GM12864 (cell line): ENCODE data around the gene GPC5.

Experiments
- DNase-seq: peaks from one replicate; pipeline ENCODE4 v3.0.0-alpha.2; 2011; ENCODE audit warnings: low read depth
- H3K4me3 ChIP-seq: 2 replicates; pipeline ENCODE4 v1.5.1; 2011; ENCODE audit warnings: mild to moderate bottlenecking, low read depth, low read length, control low read depth
- TF ChIP-seq, protein P1 (sequence below): IDR thresholded peaks from 2 replicates; pipeline ENCODE4 v1.5.1; 2011; ENCODE audit warnings: low read depth, mild to moderate bottlenecking, moderate library complexity, low read length, control low read depth, inconsistent platforms; ENCODE audit errors: missing control alignments

GPC5 gene

DNA sequence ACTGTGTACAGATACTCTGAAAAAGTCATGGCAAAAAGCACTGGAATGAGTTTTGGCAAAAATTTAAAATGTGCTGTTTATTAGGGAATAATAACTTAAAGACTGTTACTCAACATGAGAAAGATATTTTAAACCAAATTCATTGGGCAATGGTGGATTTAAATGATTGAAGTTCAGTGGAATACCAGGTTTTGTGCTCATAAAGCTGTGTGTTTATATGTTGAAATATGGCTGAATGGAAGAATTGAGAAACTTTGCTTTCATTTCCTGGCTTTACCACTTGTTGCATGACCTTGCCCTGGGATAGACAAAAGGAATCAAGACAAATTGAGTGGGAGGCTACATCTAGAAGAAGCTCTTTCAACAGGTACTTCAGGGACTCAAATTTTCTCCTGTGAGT is 246.4 kb downstream of the GPC5 start:
- TF ChIP-seq, protein P1, sequence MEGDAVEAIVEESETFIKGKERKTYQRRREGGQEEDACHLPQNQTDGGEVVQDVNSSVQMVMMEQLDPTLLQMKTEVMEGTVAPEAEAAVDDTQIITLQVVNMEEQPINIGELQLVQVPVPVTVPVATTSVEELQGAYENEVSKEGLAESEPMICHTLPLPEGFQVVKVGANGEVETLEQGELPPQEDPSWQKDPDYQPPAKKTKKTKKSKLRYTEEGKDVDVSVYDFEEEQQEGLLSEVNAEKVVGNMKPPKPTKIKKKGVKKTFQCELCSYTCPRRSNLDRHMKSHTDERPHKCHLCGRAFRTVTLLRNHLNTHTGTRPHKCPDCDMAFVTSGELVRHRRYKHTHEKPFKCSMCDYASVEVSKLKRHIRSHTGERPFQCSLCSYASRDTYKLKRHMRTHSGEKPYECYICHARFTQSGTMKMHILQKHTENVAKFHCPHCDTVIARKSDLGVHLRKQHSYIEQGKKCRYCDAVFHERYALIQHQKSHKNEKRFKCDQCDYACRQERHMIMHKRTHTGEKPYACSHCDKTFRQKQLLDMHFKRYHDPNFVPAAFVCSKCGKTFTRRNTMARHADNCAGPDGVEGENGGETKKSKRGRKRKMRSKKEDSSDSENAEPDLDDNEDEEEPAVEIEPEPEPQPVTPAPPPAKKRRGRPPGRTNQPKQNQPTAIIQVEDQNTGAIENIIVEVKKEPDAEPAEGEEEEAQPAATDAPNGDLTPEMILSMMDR, result no peak
- no peak for DNase-seq
- H3K4me3 ChIP-seq, result no peak overlapping the region

DNA sequence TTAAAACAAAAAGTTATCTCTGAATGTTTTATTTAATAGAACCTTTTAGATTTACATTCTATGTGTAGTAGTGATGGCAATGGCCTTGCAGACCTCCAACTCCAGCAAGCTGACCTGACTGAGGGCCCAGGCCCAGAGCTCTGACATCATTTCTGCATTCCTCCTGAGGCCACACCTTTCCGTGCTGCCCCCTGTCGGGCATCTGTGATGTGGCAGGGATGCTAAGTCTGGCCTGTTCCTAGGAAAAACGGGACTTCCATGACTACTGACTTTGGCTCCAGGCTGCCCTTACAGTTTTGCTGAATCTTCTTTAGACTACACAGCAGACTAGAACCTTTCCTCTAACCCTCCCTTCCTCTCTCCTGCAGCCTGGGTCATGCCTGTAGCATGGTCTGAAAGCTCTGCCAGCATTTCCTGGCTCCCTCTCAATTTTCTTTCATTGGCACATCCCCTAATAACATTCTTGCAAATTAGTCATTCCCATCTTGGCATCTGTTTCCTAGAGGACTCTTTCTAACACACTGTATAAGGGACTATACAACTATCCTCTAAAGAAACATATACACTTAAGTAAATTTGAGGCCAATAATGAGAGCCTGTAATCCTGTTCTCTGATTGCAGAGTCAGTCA is 249.1 kb downstream of the GPC5 start:
- H3K4me3 ChIP-seq, result no peak overlapping the region
- DNase-seq, result no peak
- TF ChIP-seq, protein P1, result peak; percentile 68

DNA sequence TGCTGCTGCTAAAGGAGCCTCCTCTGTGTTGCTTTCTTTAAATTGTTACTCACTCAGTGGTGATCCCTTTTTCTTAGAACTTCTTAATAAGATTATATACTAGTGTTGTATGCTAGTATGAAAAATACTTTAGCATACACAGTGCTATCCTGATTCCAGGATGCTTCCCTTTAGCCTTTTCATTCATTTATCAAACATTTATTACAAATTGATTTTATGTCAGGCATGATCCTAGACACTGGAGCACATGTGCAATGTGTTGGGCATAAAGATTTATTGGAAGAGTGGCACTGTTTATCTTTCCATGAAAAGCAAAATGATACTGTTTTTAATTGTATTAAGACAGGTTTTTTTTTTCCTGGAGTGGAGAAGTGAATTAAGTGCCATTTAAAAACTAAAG is 249.6 kb downstream of the GPC5 start:
- TF ChIP-seq, protein P1, result no peak
- no peak for DNase-seq
- no peak overlapping the region for H3K4me3 ChIP-seq

DNA sequence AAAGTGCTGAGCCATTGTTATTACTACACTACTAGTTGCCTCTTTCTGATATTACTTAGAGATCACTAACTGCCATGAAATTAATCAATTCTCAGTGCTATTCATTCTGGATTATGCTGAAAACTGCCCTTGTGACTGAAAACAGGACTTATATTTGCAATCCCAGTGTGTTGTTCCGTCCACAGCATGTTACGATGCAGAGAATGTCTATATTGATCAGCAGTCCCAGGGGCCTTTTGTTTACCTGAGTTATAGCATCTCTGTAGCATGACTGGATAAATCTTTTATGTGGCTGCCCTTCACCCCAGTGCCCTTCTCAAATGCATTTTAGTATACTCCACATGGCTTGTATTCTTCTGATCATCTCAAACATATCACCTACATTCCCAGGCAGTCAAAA is 251.0 kb downstream of the GPC5 start:
- no peak for DNase-seq
- TF ChIP-seq, protein P1, result no peak
- H3K4me3 ChIP-seq, result no peak overlapping the region

DNA sequence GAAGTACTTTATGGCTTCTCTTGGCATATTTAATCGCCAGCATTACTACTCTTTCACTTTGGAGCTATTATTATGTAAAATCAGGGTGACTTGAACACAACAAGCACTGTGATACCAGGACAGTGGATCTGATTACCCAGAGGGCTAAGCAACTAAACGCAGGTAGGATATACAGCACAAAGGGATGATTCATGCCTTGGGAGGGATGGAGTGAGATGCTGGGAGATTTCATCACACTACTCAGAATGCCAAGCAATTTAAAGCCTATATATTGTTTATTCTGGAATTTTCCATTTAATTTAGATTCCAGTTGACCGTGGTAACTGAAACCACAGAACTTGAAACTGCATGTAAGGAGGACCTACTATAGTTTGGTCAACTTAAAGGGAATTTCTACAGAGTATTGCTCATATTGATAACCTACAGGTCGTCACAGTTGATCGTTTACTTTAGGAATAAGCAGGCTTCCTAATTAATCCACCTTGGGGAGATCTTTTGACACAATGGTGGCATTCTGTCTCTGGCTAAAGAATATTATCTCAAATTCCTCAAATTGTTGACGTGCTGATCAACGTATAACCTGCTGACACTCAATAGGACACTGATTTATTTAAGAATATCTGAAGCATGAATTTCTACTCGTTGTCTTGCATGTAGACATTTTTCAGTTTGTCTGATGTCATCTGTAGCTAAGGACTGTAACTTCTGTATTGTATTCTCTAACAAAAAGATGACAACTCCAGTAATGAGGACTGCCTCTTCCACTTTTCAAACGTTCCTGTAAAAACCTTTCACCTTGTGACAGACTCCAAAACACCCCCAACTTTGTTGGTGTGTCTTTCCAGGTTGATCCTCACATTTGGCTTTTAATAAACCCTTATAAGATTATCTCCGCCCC is 254.2 kb downstream of the GPC5 start:
- DNase-seq, result no peak
- TF ChIP-seq, protein P1, result no peak
- H3K4me3 ChIP-seq, result no peak overlapping the region

DNA sequence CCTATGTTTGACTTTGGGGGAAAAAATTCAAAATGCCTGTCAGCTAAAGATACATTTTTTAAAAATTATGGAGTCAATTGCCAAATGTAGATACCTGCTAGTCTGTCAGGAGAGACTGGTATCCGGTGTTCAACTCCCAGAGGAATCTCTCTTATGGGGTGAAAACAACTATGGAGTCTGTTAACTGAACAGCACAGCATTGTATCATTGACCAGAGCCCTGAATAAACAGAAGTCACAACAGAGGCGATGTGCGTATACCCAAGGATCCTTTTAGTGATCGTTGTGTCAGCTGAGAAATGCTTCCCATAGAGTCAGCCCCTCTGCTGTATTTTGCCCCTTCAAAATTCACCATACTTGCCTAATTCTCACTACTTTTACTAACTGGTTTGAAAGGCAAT is 257.3 kb downstream of the GPC5 start:
- no peak for DNase-seq
- TF ChIP-seq, protein P1, result no peak
- H3K4me3 ChIP-seq, result no peak overlapping the region
